HepG2 (cell line): ENCODE data around the gene ZNF207. TPM values are rescaled to one million over a fixed set of nuclear protein-coding genes. Genes with fewer than 3 reads are reported as not detected.

Experiments
- AKNA ChIP-seq: sonication (generic); formaldehyde crosslinking; IDR thresholded peaks from 2 replicates; pipeline ENCODE4 v1.4.0; 2020; ENCODE audit warnings: missing genetic modification reagents, borderline replicate concordance
- CEBPB ChIP-seq: IDR thresholded peaks from 2 replicates; pipeline ENCODE4 v1.6.1; 2011; ENCODE audit warnings: low read depth, low read length, improper control_type of control experiment, borderline replicate concordance
- FOSL2 ChIP-seq: sonication (generic); formaldehyde crosslinking; IDR thresholded peaks from 2 replicates; pipeline ENCODE4 v1.4.0; 2020; ENCODE audit warnings: missing genetic modification reagents
- KDM1A ChIP-seq: IDR thresholded peaks from 2 replicates; pipeline ENCODE4 v1.6.1; 2016; ENCODE audit warnings: missing compliant biosample characterization
- NCOA2 ChIP-seq: sonication (generic); formaldehyde crosslinking; IDR thresholded peaks from 2 replicates; pipeline ENCODE4 v1.8.0; 2022; ENCODE audit warnings: inconsistent platforms
- NR1H2 ChIP-seq: sonication (generic); formaldehyde crosslinking; IDR thresholded peaks from 2 replicates; pipeline ENCODE4 v1.8.1; 2022; ENCODE audit warnings: low read depth, missing genetic modification reagents, borderline replicate concordance
- ZFP36L1 ChIP-seq: sonication (generic); formaldehyde crosslinking; IDR thresholded peaks from 2 replicates; pipeline ENCODE4 v1.8.0; 2022; ENCODE audit warnings: mild to moderate bottlenecking, missing genetic modification reagents, moderate library complexity
- ZNF547 ChIP-seq: sonication (generic); formaldehyde crosslinking; IDR thresholded peaks from 2 replicates; pipeline ENCODE4 v1.5.1; 2020; ENCODE audit warnings: mild to moderate bottlenecking, missing genetic modification reagents
- ZNF619 ChIP-seq: sonication (generic); formaldehyde crosslinking; IDR thresholded peaks from 2 replicates; pipeline ENCODE4 v1.4.0; 2020; ENCODE audit warnings: mild to moderate bottlenecking, missing genetic modification reagents
- polyA plus RNA-seq, 8 experiments: library from polyadenylated mRNA; depleted of rRNA in 3 of 8; stranded (reverse) in 7 of 8; unstranded in 1 of 8; fragments of >200 nt; fragmentation: Illumina TruSeq in 4 of 8; extraction: Trizol in 4 of 8; gene quantifications; 2 replicates each; pipeline versions ENCODE4 v1.2.1 to v1.2.3, GENCODE V29; 2011 to 2016; ENCODE audit warnings: low read depth in 4 of 8, missing spikeins in 1 of 8, mixed read lengths in 1 of 8; ENCODE audit not compliant: insufficient read depth in 1 of 8
- total RNA-seq, 5 experiments: library from RNA; depleted of rRNA; stranded (reverse); fragments of >200 nt; fragmentation: Illumina TruSeq; extraction: Trizol; gene quantifications; 2 replicates each; pipeline ENCODE4 v1.2.3, GENCODE V29; 2016; ENCODE audit warnings: low read depth in 1 of 5

ZNF207 gene
- total and polyA plus RNA-seq, 2 of the 13 experiments (the other 11 are each of a cell fraction or from before 2014, with no cell fraction given): 150 to 164 TPM

GRCh38 chr17:32302860-32303649 is 46.9 kb upstream of the ZNF207 start (continued):
- TF ChIP-seq AKNA (CRISPR knock-in tag) (no peak), NR1H2 (CRISPR knock-in tag) (no peak), NCOA2 (peak; percentile 83), ZNF619 (CRISPR knock-in tag) (peak; percentile 61; the same call in 1 of the 2 replicates), ZFP36L1 (no peak), ZNF547 (CRISPR knock-in tag) (0 out of 2 replicates have a peak, but pooled peaks have one; percentile 19), KDM1A (CRISPR knock-in tag) (no peak), FOSL2 (CRISPR knock-in tag) (0 out of 2 replicates have a peak, but pooled peaks have one; percentile 14), CEBPB (no peak)
